ENCODE data around the gene BAG3.

BAG3 gene

GRCh38 chr10:119621078-119621384 is 30.1 kb upstream of the BAG3 start:
- TF ChIP-seq MYC (IDR thresholded peaks at IDR 0.05; ENCODE audit: low read depth, low read length) (no peak), CTCF (IDR thresholded peaks at IDR 0.05; ENCODE audit: low read depth, low read length) (no peak), POLR2A (IDR thresholded peaks at IDR 0.05; ENCODE audit: extremely low read depth, insufficient read length) (no peak), MAX (IDR thresholded peaks at IDR 0.05; ENCODE audit: low read depth, low read length) (no peak)
- no peak overlapping the region for H3K4me3 ChIP-seq (ENCODE audit: low read depth, low read length)
- DNase-seq (ENCODE audit: low read depth): no peak

GRCh38 chr10:119625570-119626280 is 25.5 kb upstream of the BAG3 start:
- peak; percentile 36 for DNase-seq (ENCODE audit: low read depth)
- H3K4me3 ChIP-seq (ENCODE audit: low read depth, low read length): no peak overlapping the region
- TF ChIP-seq MYC (IDR thresholded peaks at IDR 0.05; ENCODE audit: low read depth, low read length) (no peak), CTCF (IDR thresholded peaks at IDR 0.05; ENCODE audit: low read depth, low read length) (no peak), MAX (IDR thresholded peaks at IDR 0.05; ENCODE audit: low read depth, low read length) (no peak), POLR2A (IDR thresholded peaks at IDR 0.05; ENCODE audit: extremely low read depth, insufficient read length) (no peak)

GRCh38 chr10:119630300-119630699 is 20.9 kb upstream of the BAG3 start:
- no peak overlapping the region for H3K4me3 ChIP-seq (ENCODE audit: low read depth, low read length)
- TF ChIP-seq CTCF (IDR thresholded peaks at IDR 0.05; ENCODE audit: low read depth, low read length): no peak
- no peak for TF ChIP-seq MYC (IDR thresholded peaks at IDR 0.05; ENCODE audit: low read depth, low read length)
- TF ChIP-seq POLR2A (IDR thresholded peaks at IDR 0.05; ENCODE audit: extremely low read depth, insufficient read length): no peak
- TF ChIP-seq MAX (IDR thresholded peaks at IDR 0.05; ENCODE audit: low read depth, low read length): no peak
- DNase-seq (ENCODE audit: low read depth): no peak

GRCh38 chr10:119633538-119634218 is 17.5 kb upstream of the BAG3 start:
- DNase-seq (ENCODE audit: low read depth): no peak
- TF ChIP-seq POLR2A (IDR thresholded peaks at IDR 0.05; ENCODE audit: extremely low read depth, insufficient read length) (no peak), MYC (IDR thresholded peaks at IDR 0.05; ENCODE audit: low read depth, low read length) (no peak), CTCF (IDR thresholded peaks at IDR 0.05; ENCODE audit: low read depth, low read length) (no peak), MAX (IDR thresholded peaks at IDR 0.05; ENCODE audit: low read depth, low read length) (no peak)
- no peak overlapping the region for H3K4me3 ChIP-seq (ENCODE audit: low read depth, low read length)

- TF ChIP-seq POLR2A (IDR thresholded peaks at IDR 0.05; ENCODE audit: extremely low read depth, insufficient read length) (no peak), MYC (IDR thresholded peaks at IDR 0.05; ENCODE audit: low read depth, low read length) (no peak), CTCF (IDR thresholded peaks at IDR 0.05; ENCODE audit: low read depth, low read length) (no peak), MAX (IDR thresholded peaks at IDR 0.05; ENCODE audit: low read depth, low read length) (no peak)
- no peak overlapping the region for H3K4me3 ChIP-seq (ENCODE audit: low read depth, low read length)
- peak; percentile 67 for DNase-seq (ENCODE audit: low read depth)
These were observed 17.0 kb upstream of the BAG3 start for GRCh38 chr10:119634219-119634544.

Data from NB4 (cell line).